PC-9 (cell line): ENCODE measurements around the gene CCDC117. TPM values are rescaled to one million over a fixed set of nuclear protein-coding genes. Genes with fewer than 3 reads are reported as not detected.

Experiments
- Bru-seq: library from RNA; stranded (reverse); fragments of 400-500 nt; gene quantifications from one replicate; lab custom pipeline; 2021; lab: Mats Ljungman, UMichigan
- BruChase-seq, 2 experiments: library from RNA; stranded (reverse); fragments of 400-500 nt; gene quantifications; one replicate each; lab custom pipeline; 2021; lab: Mats Ljungman, UMichigan
- BruUV-seq: library from RNA; stranded (reverse); fragments of 400-500 nt; replicated peaks from 2 replicates; lab custom pipeline; 2021; lab: Mats Ljungman, UMichigan
- CTCF ChIA-PET: fragments of 300-600 bp; sonication (Branson Sonifier 250); formaldehyde crosslinking; loops from one replicate; lab custom pipeline; 2022; ENCODE audit warnings: antibody characterized with exemption; lab: Charles Lee
- POLR2A ChIA-PET: fragments of 300-600 bp; sonication (Branson Sonifier 250); formaldehyde crosslinking; loops from one replicate; lab custom pipeline; 2022; ENCODE audit warnings: antibody characterized with exemption; ENCODE audit not compliant: unreplicated experiment; lab: Charles Lee
- DNase-seq, 2 experiments: peaks; one replicate each; pipeline versions ENCODE4 v3.0.0 to v3.0.0-alpha.2; 2015 to 2022; ENCODE audit warnings: mixed read lengths in 1 of 2
- H2AFZ ChIP-seq: fragments of 200-600 bp; sonication (generic); 2 replicates; pipeline ENCODE4 v1.8.1; 2017; ENCODE audit warnings: antibody characterized with exemption
- H3F3A ChIP-seq: fragments of 200-600 bp; sonication (generic); 2 replicates; pipeline ENCODE4 v1.8.1; 2017; ENCODE audit warnings: antibody characterized with exemption, mild to moderate bottlenecking, low read depth; ENCODE audit not compliant: insufficient read depth
- H3K27ac ChIP-seq: fragments of 200-600 bp; sonication (generic); 2 replicates; pipeline ENCODE4 v1.6.1; 2016; ENCODE audit warnings: mixed run types
- H3K27me3 ChIP-seq: fragments of 200-600 bp; sonication (generic); 2 replicates; pipeline ENCODE4 v1.6.1; 2016; ENCODE audit warnings: low read depth, mixed run types; ENCODE audit not compliant: insufficient read depth
- H3K36me3 ChIP-seq: fragments of 200-600 bp; sonication (generic); 2 replicates; pipeline ENCODE4 v1.6.1; 2016; ENCODE audit warnings: low read depth, mixed run types
- H3K4me1 ChIP-seq: fragments of 200-600 bp; sonication (generic); replicated peaks from 2 replicates; pipeline ENCODE4 v1.6.1; 2016; ENCODE audit warnings: mixed run types; ENCODE audit not compliant: insufficient read depth
- H3K4me2 ChIP-seq: fragments of 200-600 bp; sonication (generic); 2 replicates; pipeline ENCODE4 v1.6.1; 2017; ENCODE audit warnings: mixed run types
- H3K4me3 ChIP-seq: fragments of 200-600 bp; sonication (generic); 2 replicates; pipeline ENCODE4 v1.6.1; 2016; ENCODE audit warnings: mixed run types
- H3K79me2 ChIP-seq: fragments of 200-600 bp; sonication (generic); 2 replicates; pipeline ENCODE4 v1.6.1; 2017; ENCODE audit warnings: low read depth, mixed run types
- H3K9me2 ChIP-seq: fragments of 200-600 bp; sonication (generic); 2 replicates; pipeline ENCODE4 v1.8.1; 2017; ENCODE audit warnings: mild to moderate bottlenecking; ENCODE audit not compliant: insufficient read depth
- H3K9me3 ChIP-seq: fragments of 200-600 bp; sonication (generic); 2 replicates; pipeline ENCODE4 v1.8.1; 2016; ENCODE audit warnings: low read depth; ENCODE audit not compliant: insufficient read depth
- H4K20me1 ChIP-seq: fragments of 200-600 bp; sonication (generic); 2 replicates; pipeline ENCODE4 v1.8.1; 2017; ENCODE audit not compliant: insufficient read depth
- EZH2 ChIP-seq: fragments of 200-600 bp; sonication (generic); IDR thresholded peaks from 2 replicates; pipeline ENCODE4 v1.8.0; 2017; ENCODE audit warnings: antibody characterized with exemption, low read depth
- intact Hi-C: fragments of 100-400 bp; cut with micrococcal nuclease; formaldehyde crosslinking; loops from one replicate; pipeline ENCODE4 v1.10.0; 2022; ENCODE audit not compliant: unreplicated experiment
- long read RNA-seq: library from polyadenylated mRNA; stranded (forward); transcript quantifications from one replicate; pipeline ENCODE4 v2.0.0, GENCODE V29; 2022
- total RNA-seq: library from RNA; stranded (reverse); gene quantifications from 2 replicates; pipeline ENCODE4 v1.2.3, GENCODE V29; 2021
- TF ChIP-seq, protein P1 (sequence below): fragments of 200-600 bp; sonication (generic); conservative IDR thresholded peaks from 2 replicates; pipeline ENCODE4 v1.6.1; 2017; ENCODE audit warnings: mixed run types, antibody characterized with exemption, mild to moderate bottlenecking, moderate library complexity

CCDC117 gene, protein sequence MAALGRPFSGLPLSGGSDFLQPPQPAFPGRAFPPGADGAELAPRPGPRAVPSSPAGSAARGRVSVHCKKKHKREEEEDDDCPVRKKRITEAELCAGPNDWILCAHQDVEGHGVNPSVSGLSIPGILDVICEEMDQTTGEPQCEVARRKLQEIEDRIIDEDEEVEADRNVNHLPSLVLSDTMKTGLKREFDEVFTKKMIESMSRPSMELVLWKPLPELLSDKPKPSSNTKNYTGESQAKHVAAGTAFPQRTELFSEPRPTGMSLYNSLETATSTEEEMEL
- total RNA-seq, result 11.4 and 12.3 TPM in 2 replicates
- percentile 75 among the genes with signal in this experiment for Bru-seq, nascent RNA
- percentile 87 among the genes with signal in this experiment for BruChase-seq, experiment 1, labeled RNA remaining after a 2-hour chase
- BruChase-seq, experiment 2, labeled RNA remaining after a 6-hour chase, result percentile 80 among the genes with signal in this experiment
- long read RNA-seq, transcript CCDC117-201 (5 exons, 3,985 nt), result major isoform, 37 of 43 reads
- long read RNA-seq, partial matches to known transcripts, result 1 of 43 reads
- long read RNA-seq, other reads (novel, unspliced or antisense), result 5 of 43 reads

DNA sequence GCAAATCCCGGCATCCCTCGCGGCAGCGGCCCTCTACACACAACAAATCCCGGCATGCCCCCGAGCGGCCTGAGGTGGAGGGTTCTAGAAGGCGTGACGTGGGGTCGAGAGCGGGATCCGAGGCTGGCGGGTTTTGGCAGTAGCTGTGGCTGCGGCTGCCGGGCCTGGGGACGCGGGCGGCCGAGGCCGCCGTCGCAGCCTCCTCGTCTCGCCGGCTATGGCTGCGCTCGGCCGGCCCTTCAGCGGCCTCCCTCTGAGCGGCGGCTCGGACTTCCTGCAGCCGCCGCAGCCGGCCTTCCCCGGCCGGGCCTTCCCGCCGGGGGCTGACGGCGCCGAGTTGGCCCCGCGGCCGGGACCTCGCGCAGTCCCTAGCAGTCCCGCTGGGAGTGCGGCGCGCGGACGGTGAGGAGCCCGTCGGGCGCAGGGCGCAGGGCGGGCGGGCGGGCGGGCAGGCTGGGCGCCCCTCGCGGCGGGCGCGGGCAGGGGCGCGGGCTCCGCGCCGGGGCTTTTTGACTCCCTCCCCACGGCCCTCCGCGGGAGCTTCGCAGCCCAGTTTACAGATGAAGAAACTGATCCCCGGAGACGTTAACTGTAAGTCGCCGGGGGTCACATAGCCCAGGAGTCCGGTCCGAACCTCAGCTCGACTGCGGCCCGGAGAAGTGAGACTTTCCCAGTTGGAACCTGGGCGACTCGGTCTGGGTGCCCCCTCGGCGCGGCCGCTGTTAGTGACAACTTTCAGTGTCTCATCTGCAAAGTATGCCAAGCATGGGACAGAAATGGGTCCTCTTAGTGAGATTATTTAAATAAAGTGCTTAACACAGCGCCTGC, at the start of gene CCDC117:
CCDC117 (plus strand) TSS at position 63 of the 828 bp plus-strand sequence; CDS start at position 218, 155 bp downstream.
- peaks cover 10% of the 10 kb centered on the region; the same call in 1 of the 2 replicates for H3K36me3 ChIP-seq
- intact Hi-C loops, result no loop called here
- H4K20me1 ChIP-seq, result no peaks in the 10 kb centered on the region
- H2AFZ ChIP-seq, result peak within 1 kb of the TSS; percentile 75
- DNase-seq, result peak; percentile 79
- H3K9me3 ChIP-seq, result no peaks in the 10 kb centered on the region
- no peak for TF ChIP-seq EZH2
- TF ChIP-seq, protein P1, sequence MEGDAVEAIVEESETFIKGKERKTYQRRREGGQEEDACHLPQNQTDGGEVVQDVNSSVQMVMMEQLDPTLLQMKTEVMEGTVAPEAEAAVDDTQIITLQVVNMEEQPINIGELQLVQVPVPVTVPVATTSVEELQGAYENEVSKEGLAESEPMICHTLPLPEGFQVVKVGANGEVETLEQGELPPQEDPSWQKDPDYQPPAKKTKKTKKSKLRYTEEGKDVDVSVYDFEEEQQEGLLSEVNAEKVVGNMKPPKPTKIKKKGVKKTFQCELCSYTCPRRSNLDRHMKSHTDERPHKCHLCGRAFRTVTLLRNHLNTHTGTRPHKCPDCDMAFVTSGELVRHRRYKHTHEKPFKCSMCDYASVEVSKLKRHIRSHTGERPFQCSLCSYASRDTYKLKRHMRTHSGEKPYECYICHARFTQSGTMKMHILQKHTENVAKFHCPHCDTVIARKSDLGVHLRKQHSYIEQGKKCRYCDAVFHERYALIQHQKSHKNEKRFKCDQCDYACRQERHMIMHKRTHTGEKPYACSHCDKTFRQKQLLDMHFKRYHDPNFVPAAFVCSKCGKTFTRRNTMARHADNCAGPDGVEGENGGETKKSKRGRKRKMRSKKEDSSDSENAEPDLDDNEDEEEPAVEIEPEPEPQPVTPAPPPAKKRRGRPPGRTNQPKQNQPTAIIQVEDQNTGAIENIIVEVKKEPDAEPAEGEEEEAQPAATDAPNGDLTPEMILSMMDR, result no peak
- H3K79me2 ChIP-seq, result peaks cover 42% of the 10 kb centered on the region
- POLR2A ChIA-PET, result no interaction called here
- peak within 1 kb of the TSS; percentile 83 for H3K4me2 ChIP-seq
- H3K4me3 ChIP-seq, result peak within 1 kb of the TSS; percentile 64
- CTCF ChIA-PET, result interaction anchor here (0.6 kb wide), 1 partner anchor 817 kb away, joined by 3 read pairs; no protein-coding TSS in a partner anchor
- no peak within 1 kb of the TSS for H3K27ac ChIP-seq
- 0 out of 2 replicates have a peak, but pooled peaks cover 8% of the 10 kb centered on the region for H3K4me1 ChIP-seq
- H3K27me3 ChIP-seq, result no peaks in the 10 kb centered on the region
- no TSS peak for BruUV-seq
- H3F3A ChIP-seq, result no peaks in the 10 kb centered on the region
- H3K9me2 ChIP-seq, result no peaks in the 10 kb centered on the region

DNA sequence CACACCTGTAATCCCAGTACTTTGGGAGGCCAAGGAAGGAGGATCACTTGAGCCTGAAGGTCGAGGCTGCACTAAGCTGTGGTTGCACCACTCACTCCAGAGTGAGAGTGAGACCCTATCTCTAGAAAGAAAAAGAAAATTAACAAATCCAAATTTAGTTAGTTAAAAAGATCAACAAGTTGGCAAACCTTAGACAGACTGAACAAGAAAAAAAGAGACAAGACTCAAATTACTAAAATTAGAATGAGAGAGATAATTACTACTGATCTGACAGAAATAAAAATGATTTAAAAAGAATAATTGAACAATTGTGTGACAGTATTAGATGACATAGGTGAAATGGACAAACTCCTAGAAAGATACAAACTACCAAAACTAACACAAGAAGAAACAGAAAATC, 44.5 kb upstream of the CCDC117 start:
- no peak overlapping the region for H3K4me3 ChIP-seq
- no peaks in the 10 kb centered on the region for H3K27me3 ChIP-seq
- no peaks in the 10 kb centered on the region for H3K36me3 ChIP-seq
- ChIA-PET POLR2A (no interaction called here), CTCF (no interaction called here)
- no peaks in the 10 kb centered on the region for H3K79me2 ChIP-seq
- no peaks in the 10 kb centered on the region for H3K9me2 ChIP-seq
- no peak overlapping the region for H3K27ac ChIP-seq
- no peak for TF ChIP-seq EZH2
- TF ChIP-seq, protein P1, result no peak
- no peaks in the 10 kb centered on the region for H3K9me3 ChIP-seq
- H3K4me1 ChIP-seq, result no peaks in the 10 kb centered on the region
- intact Hi-C loops, result no loop called here
- no peaks in the 10 kb centered on the region for H4K20me1 ChIP-seq
- no TSS peak for BruUV-seq
- DNase-seq, result no peak
- H3K4me2 ChIP-seq, result no peak overlapping the region
- no peak overlapping the region for H2AFZ ChIP-seq
- H3F3A ChIP-seq, result 0 out of 2 replicates have a peak, but pooled peaks cover 3% of the 10 kb centered on the region
